Measurements from ENCODE around the gene FOXM1.

- no peak for TF ChIP-seq CTCF (IDR thresholded peaks at IDR 0.05)
- TF ChIP-seq POLR2AphosphoS5 (IDR thresholded peaks at IDR 0.05), result no peak
- no peak for TF ChIP-seq POLR2A (IDR thresholded peaks at IDR 0.05)
These were observed 44.3 kb downstream of the FOXM1 start for GRCh38 chr12:2832550-2833127.
